ENCODE results near the gene CLRN3.

Gene CLRN3

DNA sequence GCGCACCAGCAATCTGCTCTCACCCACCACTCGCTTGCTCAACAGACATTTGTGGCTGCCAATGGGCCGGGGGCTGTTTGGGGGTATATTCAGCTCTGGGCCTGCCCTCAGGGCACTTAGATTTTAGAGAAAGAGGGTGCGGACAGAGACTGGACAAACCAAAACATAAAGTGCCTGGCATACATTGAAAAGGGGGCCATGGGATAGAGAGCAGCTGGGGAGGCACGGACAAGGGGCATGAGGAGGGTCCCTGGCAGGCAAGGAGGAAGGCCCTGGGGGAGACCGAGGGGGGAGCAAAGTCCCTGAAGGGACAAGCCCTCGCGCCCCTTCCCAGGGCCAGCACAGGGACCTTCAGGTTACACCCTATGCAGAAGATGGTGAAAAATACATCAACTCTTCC is 43.5 kb downstream of the CLRN3 start:
- DNase-seq (ENCODE audit: low read depth in 1 of 2, low spot score in 1 of 2): no peak

GRCh38 chr10:127848226-127848625 is 44.5 kb downstream of the CLRN3 start:
- no peak for DNase-seq (ENCODE audit: low read depth in 1 of 2, low spot score in 1 of 2)

DNA sequence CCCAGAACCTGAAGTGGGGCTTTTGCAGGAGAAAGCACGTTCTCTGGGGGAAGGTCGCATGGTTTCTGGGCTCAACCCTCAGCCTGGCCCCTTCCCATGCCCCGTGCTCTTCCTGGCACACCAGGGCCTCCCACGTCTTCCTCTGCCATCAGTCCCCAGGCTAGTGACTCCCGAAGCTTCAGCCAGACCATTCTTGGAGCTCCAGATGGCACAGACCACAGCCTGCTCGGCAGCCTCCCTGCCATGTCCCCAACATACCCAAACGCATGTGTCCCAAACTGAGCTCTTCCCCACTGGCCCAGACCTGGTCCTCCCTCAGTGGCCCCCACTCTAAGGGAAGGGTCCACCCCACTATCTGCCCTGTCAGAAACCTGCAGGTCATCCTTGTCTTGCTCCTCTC is 47.0 kb downstream of the CLRN3 start:
- DNase-seq (ENCODE audit: low read depth in 1 of 2, low spot score in 1 of 2): no peak

DNA sequence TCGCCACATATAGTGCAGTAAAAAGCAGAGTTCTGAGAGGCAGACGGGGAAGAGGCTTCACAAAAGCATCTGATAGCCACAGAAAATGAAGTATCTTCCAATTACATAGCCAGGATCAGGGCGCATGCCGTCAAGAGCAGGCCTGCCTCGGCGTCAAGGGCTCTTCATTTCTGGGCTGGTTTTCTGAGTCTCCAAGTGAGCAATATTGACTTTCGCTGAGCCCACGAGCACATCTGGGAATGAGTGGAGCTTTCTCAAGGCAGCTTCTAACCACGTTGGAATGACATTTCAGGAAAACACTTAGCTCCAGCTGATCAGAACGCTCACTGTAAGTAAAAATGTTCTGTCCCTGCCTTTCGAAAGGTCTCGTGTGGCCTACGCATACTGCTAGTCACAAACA is 51.9 kb downstream of the CLRN3 start:
- no peak for DNase-seq (ENCODE audit: low read depth in 1 of 2, low spot score in 1 of 2)

DNA sequence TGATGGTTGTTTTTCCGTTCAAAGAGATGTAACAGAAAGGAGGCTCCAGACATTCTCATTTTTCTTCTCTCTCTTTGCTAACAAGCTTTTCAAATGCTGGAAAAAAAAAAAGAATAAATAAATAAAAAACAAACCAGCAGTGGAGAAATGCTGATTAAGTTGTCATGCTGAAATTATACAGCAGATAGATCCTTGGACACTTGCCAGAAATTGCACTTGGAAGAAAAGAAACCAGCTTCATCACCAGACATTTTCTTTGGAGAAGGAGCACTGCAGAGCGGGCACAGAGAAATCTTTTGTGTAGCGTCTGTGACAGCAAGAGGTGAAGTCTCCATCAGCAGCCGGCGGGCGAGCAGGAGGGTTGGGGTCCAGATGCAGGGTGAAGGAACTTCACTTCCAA is 55.8 kb downstream of the CLRN3 start:
- no peak for DNase-seq (ENCODE audit: low read depth in 1 of 2, low spot score in 1 of 2)

GRCh38 chr10:127836176-127836575 is 56.6 kb downstream of the CLRN3 start:
- no peak for DNase-seq (ENCODE audit: low read depth in 1 of 2, low spot score in 1 of 2)

- DNase-seq (ENCODE audit: low read depth in 1 of 2, low spot score in 1 of 2): no peak
Measured at GRCh38 chr10:127834791-127835190, 58.0 kb downstream of the CLRN3 start.

GRCh38 chr10:127834221-127834620 is 58.5 kb downstream of the CLRN3 start:
- no peak for DNase-seq (ENCODE audit: low read depth in 1 of 2, low spot score in 1 of 2)

DNA sequence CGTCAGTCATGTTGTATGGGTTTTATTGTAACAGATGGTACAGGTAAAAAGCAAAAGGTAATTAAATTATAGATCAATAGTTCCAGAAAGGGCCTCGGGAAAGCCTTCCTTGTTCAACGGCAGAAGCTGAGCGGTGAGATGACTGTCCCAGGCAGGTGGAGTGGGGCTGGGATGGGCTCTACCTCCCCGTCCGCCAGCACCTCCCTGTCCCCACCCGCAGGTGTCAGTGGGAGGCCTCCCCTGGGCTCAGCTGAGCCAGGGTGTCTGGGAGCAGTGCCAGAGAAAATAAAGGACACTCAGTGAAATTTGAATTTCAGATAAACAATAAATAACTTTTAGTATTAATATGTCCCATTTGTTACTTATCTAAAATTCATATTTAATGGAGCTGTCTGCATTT is 58.9 kb downstream of the CLRN3 start:
- no peak for DNase-seq (ENCODE audit: low read depth in 1 of 2, low spot score in 1 of 2)

DNA sequence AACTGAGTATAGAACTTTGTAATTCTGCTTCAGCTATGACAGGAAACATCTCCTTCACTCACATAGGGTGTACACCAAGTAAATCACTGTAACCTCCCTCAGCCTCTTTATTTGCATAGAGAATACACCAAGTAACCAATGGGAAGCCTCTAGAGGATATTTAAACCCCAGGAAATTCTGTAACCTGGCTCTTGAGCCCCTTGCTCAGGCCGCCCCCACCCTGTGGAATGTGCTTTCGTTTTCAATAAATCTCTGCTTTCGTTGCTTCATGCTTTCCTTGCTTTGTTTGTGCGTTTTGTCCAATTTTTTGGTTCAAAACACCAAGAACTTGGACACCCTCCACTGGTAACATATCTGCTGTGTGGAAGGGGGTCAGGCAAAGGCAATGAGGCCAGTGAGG is 60.2 kb downstream of the CLRN3 start:
- no peak for DNase-seq (ENCODE audit: low read depth in 1 of 2, low spot score in 1 of 2)

DNA sequence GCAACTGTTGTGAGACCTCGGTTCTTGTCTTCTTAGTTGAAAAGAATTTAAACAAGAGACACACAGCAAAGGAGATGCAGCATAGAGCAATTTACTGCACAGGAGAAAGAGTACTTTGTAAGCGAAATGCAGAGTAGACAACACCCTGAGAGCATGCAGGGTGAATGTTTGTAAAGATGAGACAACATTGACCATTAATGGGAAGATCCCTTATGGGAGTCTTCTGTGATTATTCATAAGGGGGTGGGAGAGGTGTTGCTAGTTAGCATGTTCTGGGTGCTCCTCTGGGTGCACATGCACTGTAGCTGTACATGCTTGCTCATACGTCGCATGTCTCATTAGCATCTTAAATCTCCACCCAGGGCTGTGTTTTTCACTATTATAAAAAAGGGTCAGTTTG is 62.3 kb downstream of the CLRN3 start:
- DNase-seq (ENCODE audit: low read depth in 1 of 2, low spot score in 1 of 2): no peak
